H1 (cell line): Measurements from ENCODE around the gene DCBLD1. TPM values are rescaled to one million over a fixed set of nuclear protein-coding genes. Genes with fewer than 3 reads are reported as not detected.

ENCODE experiments used
- EGR1 ChIP-seq: IDR thresholded peaks from 2 replicates; pipeline ENCODE4 v1.6.1; 2011; ENCODE audit warnings: low read depth, low read length, borderline replicate concordance
- JUND ChIP-seq: IDR thresholded peaks from 2 replicates; pipeline ENCODE4 v1.6.1; 2011; ENCODE audit warnings: mild to moderate bottlenecking, improper control_type of control experiment, low read length
- polyA plus RNA-seq, 7 experiments: library from polyadenylated mRNA; depleted of rRNA in 3 of 7; stranded (reverse) in 5 of 7; unstranded in 2 of 7; fragments of >200 nt in 5 of 7; fragments of 200-250 nt in 2 of 7; gene quantifications; 1 replicate in 5 of 7; 2 replicates in 1 of 7; 4 replicates in 1 of 7; pipeline versions ENCODE4 v1.2.1 to v1.2.3, GENCODE V29; 2011 to 2013; ENCODE audit warnings: missing spikeins in 2 of 7, mixed read lengths in 2 of 7
- total RNA-seq: library from RNA; stranded (reverse); fragmentation: NEBNext Ultra II Directional; extraction: Animal tissue kit (Norgen Biotek cat#: 25700); gene quantifications from 2 replicates; pipeline ENCODE4 v1.2.1, GENCODE V29; 2021

The DCBLD1 gene
- total and polyA plus RNA-seq, 2 of the 8 experiments (the other 6 are each of a cell fraction or from before 2014, with no cell fraction given) = 3.9 to 11.2 TPM

DNA sequence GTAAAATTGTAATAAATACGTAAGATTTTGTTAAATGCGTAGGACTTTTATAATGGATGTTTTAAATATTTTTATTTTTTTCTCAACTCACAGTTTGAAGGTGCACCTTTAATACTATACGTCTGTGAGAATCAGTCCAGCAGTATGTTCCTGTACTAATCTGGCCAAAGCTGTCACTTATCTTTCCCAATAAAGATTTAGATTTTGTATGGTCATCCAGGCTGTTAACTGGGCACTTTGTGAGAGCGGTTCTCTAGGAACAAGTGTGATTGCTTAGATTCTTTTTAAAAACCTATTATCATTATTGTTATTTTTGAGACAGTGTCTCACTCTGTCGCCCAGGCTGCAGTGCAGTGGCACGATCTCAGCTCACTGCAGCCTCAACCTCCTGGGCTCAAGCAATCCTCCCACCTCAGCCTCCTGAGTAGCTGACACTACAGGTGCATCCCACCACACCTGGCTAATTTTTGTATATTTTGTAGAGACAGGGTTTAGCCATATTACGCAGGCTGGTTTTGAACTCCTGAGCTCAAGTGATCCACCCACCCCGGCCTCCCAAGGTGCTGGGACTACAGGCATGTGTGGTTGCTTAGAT is 1.7 kb downstream of the DCBLD1 start (continued):
- TF ChIP-seq EGR1 = no peak
- no peak for TF ChIP-seq JUND
- TF ChIP-seq, all 59 proteins: peak for 0
